HG02884 (cell line): ENCODE results near the gene MYCN.
"Not testable (repeated sequence)": the region's sequence is repeated elsewhere in the genome, so short reads cannot be mapped to it uniquely, and the experiment has no call there.

ENCODE experiments used
- ATAC-seq: cut with Tn5 transposase; IDR thresholded peaks from one replicate; pipeline ENCODE4 v1.9.1; 2021; ENCODE audit warnings: mild to moderate bottlenecking, moderate library complexity; ENCODE audit not compliant: unreplicated experiment

Gene MYCN

GRCh38 chr2:15939854-15940660, at the start of gene MYCN:
TSS of gene MYCN (plus strand) at chr2:15940550. CDS start at chr2:15942065, 1,515 bp downstream.
- ATAC-seq = peak; percentile 13

- ATAC-seq = no peak
These were observed 49.1 kb upstream of the MYCN start for GRCh38 chr2:15890936-15891905.

GRCh38 chr2:15892151-15892880, 48.0 kb upstream of the MYCN start:
- no peak for ATAC-seq

GRCh38 chr2:15893085-15893484, 47.3 kb upstream of the MYCN start:
- ATAC-seq = no peak

GRCh38 chr2:15893689-15894480, 46.5 kb upstream of the MYCN start:
- no peak for ATAC-seq

- no peak for ATAC-seq
These were observed 45.7 kb upstream of the MYCN start for GRCh38 chr2:15894481-15895144.

GRCh38 chr2:15895615-15896469, 44.5 kb upstream of the MYCN start:
- ATAC-seq = no peak

GRCh38 chr2:15896859-15897258, 43.5 kb upstream of the MYCN start:
- ATAC-seq = no peak

GRCh38 chr2:15897431-15898098, 42.8 kb upstream of the MYCN start:
- no peak for ATAC-seq

GRCh38 chr2:15899327-15899612, 41.1 kb upstream of the MYCN start:
- no peak for ATAC-seq

GRCh38 chr2:15899751-15900493, 40.4 kb upstream of the MYCN start:
- no peak for ATAC-seq

- no peak for ATAC-seq
These were observed 39.1 kb upstream of the MYCN start for GRCh38 chr2:15901095-15901807.

GRCh38 chr2:15901808-15902130, 38.6 kb upstream of the MYCN start:
- no peak for ATAC-seq

- not testable (repeated sequence) for ATAC-seq
These were observed 36.4 kb upstream of the MYCN start for GRCh38 chr2:15903910-15904309.

GRCh38 chr2:15905267-15905645, 35.1 kb upstream of the MYCN start:
- ATAC-seq = no peak

- no peak for ATAC-seq
These were observed 34.3 kb upstream of the MYCN start for GRCh38 chr2:15905986-15906491.

- ATAC-seq = no peak
These were observed 33.6 kb upstream of the MYCN start for GRCh38 chr2:15906778-15907177.
